HFF-Myc (cell line): ENCODE data around the gene LARP6.
"Not testable (repeated sequence)": the region's sequence is repeated elsewhere in the genome, so short reads cannot be mapped to it uniquely, and the experiment has no call there.

Experiments used
- DNase-seq: peaks from one replicate; pipeline ENCODE4 v3.0.0-alpha.2; 2011; ENCODE audit warnings: low read depth; ENCODE audit errors: extremely low read depth
- H3K4me3 ChIP-seq: replicated peaks from 2 replicates; pipeline ENCODE4 v1.5.1; 2011; ENCODE audit warnings: low read depth, mild to moderate bottlenecking, control low read depth, low read length
- TF ChIP-seq, protein P1 (sequence below): IDR thresholded peaks from 2 replicates; pipeline ENCODE4 v1.5.1; 2012; ENCODE audit warnings: mild to moderate bottlenecking, low read depth, low read length, control low read depth; ENCODE audit errors: missing control alignments

The LARP6 gene

GRCh38 chr15:70869346-70869745 is 15.4 kb upstream of the LARP6 start:
- no peak for DNase-seq
- H3K4me3 ChIP-seq: no peak overlapping the region
- TF ChIP-seq, protein P1, sequence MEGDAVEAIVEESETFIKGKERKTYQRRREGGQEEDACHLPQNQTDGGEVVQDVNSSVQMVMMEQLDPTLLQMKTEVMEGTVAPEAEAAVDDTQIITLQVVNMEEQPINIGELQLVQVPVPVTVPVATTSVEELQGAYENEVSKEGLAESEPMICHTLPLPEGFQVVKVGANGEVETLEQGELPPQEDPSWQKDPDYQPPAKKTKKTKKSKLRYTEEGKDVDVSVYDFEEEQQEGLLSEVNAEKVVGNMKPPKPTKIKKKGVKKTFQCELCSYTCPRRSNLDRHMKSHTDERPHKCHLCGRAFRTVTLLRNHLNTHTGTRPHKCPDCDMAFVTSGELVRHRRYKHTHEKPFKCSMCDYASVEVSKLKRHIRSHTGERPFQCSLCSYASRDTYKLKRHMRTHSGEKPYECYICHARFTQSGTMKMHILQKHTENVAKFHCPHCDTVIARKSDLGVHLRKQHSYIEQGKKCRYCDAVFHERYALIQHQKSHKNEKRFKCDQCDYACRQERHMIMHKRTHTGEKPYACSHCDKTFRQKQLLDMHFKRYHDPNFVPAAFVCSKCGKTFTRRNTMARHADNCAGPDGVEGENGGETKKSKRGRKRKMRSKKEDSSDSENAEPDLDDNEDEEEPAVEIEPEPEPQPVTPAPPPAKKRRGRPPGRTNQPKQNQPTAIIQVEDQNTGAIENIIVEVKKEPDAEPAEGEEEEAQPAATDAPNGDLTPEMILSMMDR: no peak

DNA sequence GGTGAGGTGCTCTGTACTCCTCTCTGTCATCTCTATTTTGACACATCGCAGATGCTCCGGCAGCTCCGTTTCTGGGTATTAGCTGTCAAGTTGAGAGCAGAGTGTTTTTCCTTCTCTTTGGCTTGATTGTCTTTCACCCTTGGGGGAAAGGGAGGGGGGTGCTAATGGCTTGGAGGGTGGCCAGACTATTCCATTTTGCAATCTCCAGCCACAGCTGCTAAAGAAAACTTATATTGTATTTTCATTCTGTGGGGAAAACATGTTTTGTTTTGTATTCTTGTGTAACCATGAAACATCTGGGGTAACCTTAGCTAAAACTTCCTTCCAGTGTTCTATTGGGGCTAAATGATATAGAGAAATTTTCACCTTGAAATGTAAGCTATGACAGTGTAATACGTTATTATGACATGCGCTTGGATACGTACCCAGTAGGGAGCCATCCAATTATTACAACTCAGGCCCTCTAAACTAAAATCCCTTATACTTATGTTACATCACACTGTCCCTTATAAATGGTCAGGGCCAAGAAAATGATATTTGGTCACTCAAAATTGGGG is 14.0 kb upstream of the LARP6 start:
- TF ChIP-seq, protein P1: no peak
- no peak overlapping the region for H3K4me3 ChIP-seq
- DNase-seq: no peak

- H3K4me3 ChIP-seq: no peak overlapping the region
- TF ChIP-seq, protein P1: no peak
- DNase-seq: no peak
Observed at GRCh38 chr15:70866982-70867641, 13.2 kb upstream of the LARP6 start.

DNA sequence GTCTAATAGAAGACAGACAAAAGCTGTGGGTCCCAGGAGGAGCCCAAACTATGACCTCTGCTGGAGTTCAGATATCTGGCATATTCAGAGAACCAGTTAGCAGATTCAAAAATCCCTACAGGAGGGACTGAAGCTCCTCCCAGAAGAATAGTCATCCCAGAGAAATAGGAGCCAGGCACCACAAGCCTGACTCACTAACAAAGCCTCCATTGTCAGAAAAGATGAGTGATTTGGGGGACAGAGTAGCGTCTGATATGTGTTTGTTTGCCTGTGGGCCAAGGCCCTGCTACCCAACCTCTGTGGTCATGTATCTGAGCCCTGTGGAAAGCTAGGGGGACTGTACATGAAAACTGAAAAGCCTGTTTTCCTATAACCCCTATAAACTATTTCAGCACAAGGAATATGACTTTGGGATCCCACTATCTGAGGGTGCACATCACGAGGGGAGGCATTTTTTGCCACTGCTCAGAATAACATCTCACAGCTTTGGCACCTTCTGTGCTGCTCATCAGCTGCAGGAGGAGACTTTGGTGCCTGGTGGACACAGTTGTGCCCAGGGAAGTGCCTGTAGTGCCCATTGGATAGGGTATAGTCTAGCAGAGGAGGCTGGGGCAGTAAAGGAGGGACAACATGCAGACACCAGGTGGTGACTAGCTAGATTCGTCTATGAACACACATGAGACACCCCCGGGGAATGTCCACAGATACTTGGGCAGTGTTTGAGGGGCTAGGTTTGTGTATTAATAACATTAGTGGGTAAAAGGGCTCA is 9.7 kb upstream of the LARP6 start:
- TF ChIP-seq, protein P1: no peak

GRCh38 chr15:70859998-70860397 is 6.0 kb upstream of the LARP6 start:
- no peak overlapping the region for H3K4me3 ChIP-seq
- TF ChIP-seq, protein P1: no peak
- no peak for DNase-seq

More for the DNA sequence above, 9.7 kb upstream of the LARP6 start:
- no peak for DNase-seq
- H3K4me3 ChIP-seq: no peak overlapping the region

DNA sequence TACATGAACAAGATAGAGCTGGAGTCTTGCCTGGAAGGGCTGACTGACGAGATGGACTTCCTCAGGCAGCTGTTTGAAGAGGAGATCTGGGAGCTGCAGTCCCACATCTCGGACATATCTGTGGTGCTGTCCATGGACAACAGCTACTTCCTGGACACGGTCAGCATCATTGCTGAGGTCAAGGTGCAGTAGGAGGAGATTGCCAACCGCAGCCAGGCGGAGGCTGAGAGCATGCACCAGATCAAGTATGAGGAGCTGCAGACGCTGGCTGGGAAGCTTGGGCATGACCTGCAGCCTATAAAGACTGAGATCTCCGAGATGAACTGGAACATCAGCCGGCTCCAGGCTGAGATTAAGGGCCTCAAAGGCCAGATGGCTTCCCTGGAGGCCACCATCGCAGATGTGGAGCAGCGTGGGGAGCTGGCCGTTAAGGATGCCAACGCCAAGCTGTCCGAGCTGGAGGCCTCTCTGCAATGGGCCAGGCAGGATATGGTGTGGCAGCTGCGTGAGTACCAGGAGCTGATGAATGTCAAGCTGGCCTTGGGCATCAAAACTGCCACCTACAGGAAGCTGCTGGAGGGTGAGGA is 5.5 kb upstream of the LARP6 start:
- TF ChIP-seq, protein P1: no peak
- no peak overlapping the region for H3K4me3 ChIP-seq
- no peak for DNase-seq

DNA sequence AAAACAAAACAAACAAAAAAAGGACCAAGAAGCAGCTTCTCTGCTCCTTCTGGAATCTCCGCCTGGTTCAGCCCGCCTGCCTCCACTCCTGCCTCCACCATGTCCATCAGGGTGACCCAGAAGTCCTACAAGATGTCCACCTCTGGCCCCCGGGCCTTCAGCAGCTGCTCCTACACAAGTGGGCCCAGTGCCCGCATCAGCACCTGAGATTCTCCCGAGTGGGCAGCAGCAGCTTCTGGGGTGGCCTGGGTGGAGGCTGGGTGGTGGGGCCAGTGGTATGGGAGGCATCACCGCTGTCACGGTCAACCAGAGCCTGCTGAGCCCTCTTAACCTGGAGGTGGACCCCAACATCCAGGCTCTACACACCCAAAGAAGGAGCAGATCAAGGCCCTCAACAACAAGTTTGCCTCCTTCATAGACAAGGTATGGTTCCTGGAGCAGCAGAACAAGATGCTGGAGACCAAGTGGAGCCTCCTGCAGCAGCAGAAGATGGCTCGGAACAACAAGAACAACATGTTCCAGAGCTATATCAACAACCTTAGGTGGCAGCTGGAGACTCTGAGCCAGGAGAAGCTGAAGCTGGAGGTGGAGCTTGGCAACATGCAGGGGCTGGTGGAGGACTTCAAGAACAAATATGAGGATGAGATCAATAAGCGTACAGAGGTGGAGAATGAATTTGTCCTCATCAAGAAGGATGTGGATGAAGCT is 4.8 kb upstream of the LARP6 start:
- not testable (repeated sequence) for H3K4me3 ChIP-seq, DNase-seq
